Measurements from ENCODE around the gene DOP1B.
"Not testable (repeated sequence)": the region's sequence is repeated elsewhere in the genome, so short reads cannot be mapped to it uniquely, and the experiment has no call there.

The DOP1B gene

DNA sequence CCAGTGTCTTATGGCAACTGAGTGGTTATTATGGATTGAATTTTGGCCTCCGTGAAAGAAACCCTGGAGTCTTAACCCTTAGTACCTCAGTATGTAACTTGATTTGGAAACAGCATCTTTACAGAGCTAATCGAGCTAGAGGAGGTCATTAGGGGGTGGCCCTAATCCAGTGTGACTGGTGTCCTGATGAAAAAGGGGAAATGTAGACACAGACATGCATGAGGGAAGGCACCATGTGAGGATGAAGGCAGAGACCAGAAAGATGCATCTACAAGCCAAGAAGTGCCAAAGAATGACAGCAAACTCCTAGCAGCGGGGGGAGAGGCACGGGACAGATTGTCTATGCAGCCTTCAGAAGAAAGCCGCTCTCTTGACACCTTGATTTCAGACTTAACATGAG is 14.7 kb downstream of the DOP1B start:
- DNase-seq (ENCODE audit: low spot score), result no peak

DNA sequence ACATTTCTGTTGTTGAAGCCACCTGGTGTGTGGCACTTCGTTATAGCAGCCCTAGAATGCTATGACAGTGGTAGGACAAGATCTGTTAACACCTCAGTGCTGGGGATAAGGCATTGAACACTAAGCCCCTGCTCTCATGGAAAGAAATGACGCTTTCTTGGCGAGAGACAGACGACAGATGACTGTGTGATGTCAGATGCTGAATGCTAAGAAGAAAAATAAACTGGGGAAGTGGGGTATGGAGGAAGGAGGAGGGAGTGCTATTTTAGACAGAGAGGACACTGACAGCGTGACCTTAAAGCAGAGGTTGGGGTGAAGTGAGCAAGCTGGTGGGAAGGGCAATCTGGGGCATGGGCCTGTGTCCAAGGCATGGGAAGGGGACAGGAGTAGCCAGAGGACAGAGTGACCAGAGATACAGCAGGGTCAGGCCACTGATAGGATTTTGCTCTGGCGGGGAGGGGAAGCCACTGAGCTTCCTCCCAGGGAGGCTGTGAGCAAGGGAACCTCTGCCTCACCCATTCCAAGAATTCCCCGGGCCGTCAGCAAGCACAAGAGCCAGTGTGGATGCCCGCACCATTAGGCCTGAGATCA is 15.2 kb downstream of the DOP1B start:
- no peak for DNase-seq (ENCODE audit: low spot score)

DNA sequence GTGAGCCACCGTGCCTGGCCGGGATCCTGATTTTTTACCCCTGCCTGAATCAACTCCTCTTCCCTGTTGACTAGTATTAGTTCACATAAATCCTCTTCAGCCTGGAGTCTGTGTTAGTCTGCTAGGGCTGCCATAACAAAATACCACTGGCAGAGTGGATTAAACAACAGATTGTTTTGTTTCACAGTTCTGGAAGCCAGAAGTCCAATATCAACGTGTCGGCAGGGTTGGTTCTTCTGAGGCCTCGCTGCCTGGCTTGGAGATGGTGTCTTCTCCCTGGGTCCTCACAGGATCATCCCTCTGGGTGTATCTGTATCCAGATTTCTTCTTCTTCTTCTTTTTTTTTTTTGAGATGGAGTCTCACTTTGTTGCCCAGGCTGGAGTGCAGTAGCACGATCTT is 18.2 kb downstream of the DOP1B start:
- no peak for DNase-seq (ENCODE audit: low spot score)

DNA sequence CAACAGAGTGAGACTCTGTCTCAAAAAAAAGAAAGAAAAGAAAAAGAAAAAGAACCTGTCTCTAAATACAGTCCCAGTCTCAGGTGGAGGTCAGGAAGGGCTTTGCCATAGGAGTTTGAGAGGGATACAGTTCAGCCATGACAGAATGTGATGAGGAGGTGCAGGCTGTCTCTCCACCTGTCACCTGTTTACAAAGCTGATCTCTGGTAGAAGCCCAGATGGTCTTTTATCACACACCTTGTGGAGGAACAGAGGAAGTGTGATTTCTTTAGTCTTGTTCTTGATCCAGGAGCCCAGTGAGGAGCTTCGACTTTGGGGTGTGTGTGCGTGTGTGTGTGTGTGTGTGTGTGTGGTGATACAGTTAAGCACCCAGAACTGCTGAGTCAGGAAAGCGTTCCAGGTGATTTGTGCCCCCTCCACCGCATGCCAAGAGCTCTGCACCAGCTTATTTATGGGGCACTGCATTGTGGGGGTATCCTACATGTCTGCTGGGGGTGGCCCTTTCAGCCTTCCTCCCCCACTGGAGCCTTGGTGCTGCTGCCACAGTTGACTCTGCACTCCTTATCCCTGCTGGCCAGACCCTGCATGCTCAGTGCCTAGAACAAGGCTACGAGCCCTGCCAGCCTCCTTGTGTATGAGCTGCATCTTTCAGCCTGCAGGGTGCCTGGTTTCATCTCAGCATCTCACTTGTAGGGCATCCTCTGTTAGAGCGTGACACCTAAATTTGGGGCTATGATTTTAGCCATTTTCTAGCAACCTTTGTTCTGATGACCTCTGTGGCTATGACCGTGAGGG is 19.3 kb downstream of the DOP1B start:
- no peak for DNase-seq (ENCODE audit: low spot score)

DNA sequence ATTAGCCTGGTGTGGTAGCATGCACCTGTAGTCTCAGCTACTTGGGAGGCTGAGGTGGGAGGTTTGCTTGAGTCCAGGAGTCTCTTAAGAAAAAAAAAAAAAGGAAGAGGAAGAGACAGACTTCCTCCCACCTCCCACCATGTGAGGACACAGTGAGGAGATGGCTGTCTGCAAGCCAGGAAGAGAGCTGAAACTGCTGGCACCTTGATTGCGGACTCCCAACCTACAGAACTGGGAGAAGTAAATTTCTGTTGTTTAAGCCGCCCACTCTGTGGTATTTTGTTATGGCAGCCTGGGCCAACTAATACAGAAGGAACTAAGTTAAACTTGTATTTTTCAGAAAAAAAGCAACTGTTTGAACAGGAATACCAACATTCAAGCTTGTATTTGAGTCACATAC is 21.7 kb downstream of the DOP1B start:
- DNase-seq (ENCODE audit: low spot score), result no peak

DNA sequence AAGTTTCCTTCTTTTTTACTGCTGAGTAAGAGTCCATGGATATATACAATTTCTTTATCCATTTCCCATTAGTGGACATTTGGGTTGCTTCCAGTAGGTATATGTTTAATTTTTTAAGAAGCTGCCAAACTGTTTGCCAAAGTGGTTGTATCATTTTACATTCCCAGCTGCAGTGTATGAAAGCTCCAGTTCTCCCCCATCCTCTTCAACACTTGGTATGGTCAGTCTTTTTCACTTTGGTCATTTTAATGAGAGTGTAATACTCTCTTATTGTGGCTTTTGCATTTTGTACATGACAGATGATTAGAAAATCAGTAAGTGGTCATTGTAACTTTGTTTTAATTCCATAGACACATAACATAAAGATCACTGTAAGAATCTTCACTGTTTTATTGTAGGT is 22.5 kb downstream of the DOP1B start:
- DNase-seq (ENCODE audit: low spot score), result no peak

GRCh38 chr21:36180963-36181362 is 24.3 kb downstream of the DOP1B start:
- no peak for DNase-seq (ENCODE audit: low spot score)

DNA sequence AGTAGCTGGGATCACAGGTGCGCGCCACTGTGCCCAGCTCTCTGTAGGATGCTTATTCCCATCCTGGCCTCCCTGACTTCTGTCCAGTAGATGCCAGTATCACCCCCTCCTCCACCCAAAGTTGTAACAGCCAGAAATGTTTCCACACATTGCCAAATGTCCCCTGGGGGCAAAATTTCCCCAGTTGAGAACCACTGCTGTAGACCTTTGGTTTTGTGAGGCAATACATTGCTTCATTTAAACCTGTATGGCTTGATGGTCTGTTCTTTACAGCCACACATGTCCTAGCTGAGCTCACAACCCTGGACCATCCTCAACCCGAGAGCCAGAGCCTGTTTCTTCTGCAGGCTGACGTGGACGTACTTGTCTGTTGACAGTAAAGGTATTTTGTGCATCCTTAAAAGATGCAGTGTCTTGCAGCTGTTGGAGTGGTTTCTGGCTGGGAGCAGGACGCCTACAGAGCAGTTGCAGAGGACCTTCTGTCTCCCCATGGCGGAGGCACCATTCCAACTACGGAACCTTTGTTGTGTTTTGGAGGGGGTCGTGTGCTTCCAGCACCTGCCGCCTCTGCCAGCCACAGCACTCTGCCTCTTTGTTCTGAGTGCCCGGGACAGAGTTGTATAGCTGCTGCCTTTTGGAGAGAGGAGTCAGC is 26.6 kb downstream of the DOP1B start:
- DNase-seq (ENCODE audit: low spot score), result no peak

DNA sequence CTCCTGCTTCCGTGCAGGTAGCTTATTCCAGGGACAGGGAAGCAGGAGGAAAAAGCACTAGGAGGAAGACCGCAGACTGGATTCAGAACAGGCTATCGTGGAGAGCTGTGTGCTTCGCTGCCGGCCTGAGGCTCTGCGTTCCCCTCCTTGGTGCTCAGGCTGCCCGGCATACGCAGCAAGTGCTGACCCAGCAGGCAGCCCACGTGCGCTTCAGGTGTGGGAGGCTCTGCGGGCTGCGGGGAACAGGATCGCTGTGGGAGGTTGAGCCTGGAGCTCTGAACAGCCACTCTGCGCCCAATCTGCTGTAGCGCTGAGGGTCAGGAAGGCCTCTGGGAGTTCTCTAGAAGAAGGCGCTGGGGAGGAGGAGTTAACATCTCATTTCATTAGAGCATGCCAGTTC is 27.9 kb downstream of the DOP1B start:
- no peak for DNase-seq (ENCODE audit: low spot score)

DNA sequence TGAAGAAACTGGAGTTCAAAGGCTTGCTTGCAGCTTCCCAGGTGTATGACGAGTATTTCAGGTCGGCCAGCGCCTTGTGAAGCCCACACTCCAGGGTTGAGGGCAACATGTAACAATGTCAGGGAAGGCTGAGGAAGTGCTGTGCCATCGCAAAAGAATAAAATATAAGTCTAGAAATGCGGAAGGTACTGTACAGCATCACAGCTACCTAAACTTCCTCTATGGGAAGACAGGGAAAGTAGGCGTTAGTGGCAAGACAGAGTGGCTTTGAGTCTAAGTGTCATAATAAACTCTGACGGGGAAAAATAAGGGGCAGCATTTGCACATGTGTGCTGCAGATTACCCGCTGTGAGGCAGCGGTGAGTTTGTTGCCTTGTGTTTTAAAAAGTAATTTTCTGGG is 28.9 kb downstream of the DOP1B start:
- DNase-seq (ENCODE audit: low spot score), result no peak

DNA sequence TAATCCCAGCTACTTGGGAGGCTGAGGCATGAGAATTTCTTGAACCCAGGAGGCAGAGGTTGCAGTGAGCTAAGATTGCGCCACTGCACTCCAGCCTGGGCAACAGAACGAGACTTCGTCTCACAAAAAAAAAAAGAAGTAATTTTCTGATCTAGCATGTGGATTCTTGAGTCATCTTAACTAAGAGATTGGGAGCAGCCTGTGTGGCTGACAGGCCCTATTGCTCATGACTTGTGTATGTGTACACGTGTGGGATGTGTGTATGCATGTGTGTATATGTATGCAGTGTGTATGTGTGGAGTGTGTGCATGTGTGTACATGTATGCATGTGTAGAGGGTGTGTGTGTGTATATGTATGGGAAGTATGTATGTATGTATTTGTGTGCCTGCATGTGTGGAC is 29.5 kb downstream of the DOP1B start:
- no peak for DNase-seq (ENCODE audit: low spot score)

- DNase-seq (ENCODE audit: low spot score), result no peak
These were observed 30.1 kb downstream of the DOP1B start for GRCh38 chr21:36186506-36187399.

GRCh38 chr21:36188081-36188681 is 31.6 kb downstream of the DOP1B start:
- no peak for DNase-seq (ENCODE audit: low spot score)

DNA sequence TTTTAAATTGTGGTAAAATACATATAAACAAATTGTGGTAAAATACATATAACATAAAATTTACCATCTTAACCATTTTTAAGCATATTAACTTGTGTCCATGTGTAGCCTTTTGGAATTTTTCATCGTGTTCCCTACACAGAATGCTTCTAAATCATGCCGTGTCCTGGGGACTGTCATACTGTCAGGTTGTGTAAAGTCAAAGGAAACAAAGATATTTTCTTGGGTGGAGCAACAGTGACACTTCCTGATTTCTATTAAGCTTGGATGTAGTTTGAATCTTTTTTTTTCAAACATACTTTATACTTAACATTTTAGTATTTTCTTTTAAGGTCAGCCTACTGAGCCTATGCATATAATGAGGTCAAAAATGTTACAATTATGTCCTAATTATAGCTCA is 32.3 kb downstream of the DOP1B start:
- DNase-seq (ENCODE audit: low spot score), result no peak

GRCh38 chr21:36190736-36191135 is 34.1 kb downstream of the DOP1B start:
- no peak for DNase-seq (ENCODE audit: low spot score)

- no peak for DNase-seq (ENCODE audit: low spot score)
These were observed 36.6 kb downstream of the DOP1B start for GRCh38 chr21:36193200-36193599.

GRCh38 chr21:36194024-36194423 is 37.4 kb downstream of the DOP1B start:
- DNase-seq (ENCODE audit: low spot score), result no peak

DNA sequence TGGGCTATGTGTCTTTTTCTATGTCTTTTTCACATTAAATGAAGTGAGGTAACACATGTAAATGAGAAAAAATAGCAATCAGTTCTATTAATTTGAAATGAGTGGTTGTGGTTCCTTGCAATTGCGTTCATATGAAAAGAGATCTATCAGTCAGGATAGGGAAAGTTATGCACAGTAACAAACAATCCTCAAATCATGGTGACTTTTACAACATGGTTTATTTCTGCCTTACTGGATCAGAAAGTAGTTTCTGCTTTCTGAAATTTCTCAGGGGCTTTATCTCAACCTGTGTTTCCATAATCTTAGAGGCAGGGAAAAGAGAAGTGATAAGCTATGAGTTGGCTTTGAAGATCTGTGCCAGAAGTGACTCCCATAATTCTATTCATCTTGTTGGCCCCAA is 39.0 kb downstream of the DOP1B start:
- DNase-seq (ENCODE audit: low spot score), result no peak

GRCh38 chr21:36199021-36199420 is 42.4 kb downstream of the DOP1B start:
- DNase-seq (ENCODE audit: low spot score), result no peak

- DNase-seq (ENCODE audit: low spot score), result not testable (repeated sequence)
These were observed 43.0 kb downstream of the DOP1B start for GRCh38 chr21:36199575-36199974.

DNA sequence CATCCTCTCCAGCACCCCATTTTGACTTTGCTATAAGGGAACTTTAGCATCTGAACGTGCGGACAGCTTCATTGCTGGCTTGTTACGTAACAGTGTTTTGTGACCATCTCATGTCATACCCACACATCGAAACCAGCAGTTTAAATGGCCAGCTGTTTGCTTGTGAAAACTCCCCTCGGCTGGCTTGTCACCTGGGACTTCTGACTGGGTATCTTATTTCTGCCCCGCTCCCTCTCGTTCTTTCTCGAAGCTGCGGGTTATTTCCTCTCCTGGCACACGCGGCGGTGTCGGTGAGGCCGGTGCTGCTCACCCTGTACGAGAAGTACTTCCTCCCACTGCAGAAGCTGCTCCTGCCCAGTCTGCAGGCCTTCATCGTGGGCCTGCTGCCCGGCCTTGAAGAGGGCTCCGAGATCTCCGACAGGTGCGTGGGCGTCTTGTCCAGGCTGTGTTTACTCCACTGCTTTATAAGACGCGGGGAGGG is 43.5 kb downstream of the DOP1B start:
- no peak for DNase-seq (ENCODE audit: low spot score)

Data from germinal center (tissue), 1 donor.